HuH-7 (cell line): Measurements from ENCODE around the gene SLC2A11.
A peak's percentile ranks its signal among the peaks of the same experiment; 100 is the strongest.
"Not testable (repeated sequence)": the region's sequence is repeated elsewhere in the genome, so short reads cannot be mapped to it uniquely, and the experiment has no call there.

ENCODE experiments used
- DNase-seq: peaks from one replicate; pipeline ENCODE4 v3.0.0; 2011; ENCODE audit warnings: low spot score

Gene SLC2A11

DNA sequence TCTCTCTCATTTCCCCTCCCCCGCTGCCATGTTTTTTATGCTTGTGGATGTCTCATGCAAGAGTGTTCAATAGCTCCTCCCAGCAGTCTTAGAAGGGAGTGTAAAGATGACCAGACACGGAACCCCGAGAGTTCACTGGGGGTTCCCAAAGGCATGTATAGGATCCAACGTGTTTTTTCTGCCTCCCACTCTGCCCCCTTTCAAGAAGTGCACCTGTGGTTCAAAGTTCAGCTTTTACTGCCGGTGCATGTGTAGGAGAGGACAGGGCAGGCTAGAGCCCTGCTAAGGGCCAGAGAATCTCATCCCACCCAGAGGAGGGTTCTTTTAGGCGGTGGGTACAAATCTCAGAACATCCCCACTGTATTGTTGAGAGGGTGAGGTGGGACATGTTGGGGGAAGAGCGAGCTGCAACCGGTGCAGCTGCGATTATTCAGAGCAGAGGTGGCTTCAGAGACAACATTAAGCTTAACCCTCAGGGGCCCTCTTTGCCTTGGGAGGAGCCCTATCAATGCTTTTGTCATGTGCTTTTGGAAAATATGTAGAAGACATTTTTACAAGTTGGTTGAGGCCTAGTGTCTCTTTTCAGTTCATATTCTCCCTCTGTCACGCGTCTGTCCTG is 51.0 kb downstream of the SLC2A11 start:
- DNase-seq: no peak

DNA sequence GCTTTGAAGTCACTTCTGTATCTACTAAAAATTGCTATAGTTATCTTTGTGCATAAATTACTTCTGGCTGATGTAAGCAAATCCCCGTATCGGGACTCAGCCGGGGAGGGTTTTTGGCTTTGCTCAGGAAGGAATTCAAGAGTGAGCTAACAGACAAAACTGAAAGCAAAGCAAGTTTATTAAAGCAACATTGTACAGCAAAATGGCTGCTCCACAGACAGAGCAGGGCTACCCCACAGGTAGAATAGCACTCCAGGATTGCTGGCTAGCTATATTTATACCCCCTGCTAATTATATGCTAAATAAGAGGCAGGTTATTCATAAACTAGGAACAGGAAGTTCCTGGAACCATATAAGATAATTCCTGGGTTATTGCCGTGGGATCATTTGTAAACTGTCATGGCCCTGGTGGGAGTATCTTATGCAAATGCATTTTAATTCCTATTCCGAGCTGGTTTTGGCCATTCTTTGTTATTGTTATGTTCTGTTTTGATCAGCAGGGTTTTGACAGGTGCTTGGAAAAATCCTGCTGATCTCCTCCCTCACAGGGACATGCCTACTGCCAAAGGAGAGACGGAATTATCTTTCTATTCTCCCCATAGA is 51.7 kb downstream of the SLC2A11 start:
- DNase-seq: no peak

DNA sequence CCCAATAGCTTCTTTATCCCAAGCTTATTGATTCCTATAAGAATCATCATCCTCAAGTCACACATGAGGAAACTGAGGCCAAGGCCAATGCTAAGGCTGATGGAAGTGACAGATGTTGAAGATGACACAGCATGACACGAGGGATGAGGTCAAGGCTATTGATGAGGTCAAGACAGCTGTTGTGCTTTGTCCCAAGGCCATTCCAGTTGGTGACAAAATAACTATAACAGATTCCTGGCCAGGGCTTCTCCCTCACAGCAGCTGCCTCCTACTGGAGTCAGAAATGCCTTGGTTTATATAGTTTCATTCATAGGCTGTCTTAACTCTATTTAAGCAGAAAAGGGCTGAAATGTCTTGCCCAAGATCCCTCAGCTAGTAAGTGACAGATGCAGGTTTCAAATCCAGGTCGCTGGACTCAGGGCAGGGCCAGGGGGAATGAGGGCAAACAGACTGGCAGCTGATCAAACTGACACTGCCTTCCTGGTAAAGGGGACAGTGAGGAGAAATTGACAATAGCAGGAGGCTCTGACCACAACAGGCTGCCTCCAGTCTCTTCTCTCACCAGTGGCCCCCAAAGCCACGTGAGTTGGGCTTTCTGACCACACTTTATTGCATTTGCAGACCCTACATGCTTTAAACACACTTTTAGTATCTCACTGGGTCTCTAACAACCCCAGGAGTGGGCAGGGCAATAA is 53.0 kb downstream of the SLC2A11 start:
- no peak for DNase-seq

DNA sequence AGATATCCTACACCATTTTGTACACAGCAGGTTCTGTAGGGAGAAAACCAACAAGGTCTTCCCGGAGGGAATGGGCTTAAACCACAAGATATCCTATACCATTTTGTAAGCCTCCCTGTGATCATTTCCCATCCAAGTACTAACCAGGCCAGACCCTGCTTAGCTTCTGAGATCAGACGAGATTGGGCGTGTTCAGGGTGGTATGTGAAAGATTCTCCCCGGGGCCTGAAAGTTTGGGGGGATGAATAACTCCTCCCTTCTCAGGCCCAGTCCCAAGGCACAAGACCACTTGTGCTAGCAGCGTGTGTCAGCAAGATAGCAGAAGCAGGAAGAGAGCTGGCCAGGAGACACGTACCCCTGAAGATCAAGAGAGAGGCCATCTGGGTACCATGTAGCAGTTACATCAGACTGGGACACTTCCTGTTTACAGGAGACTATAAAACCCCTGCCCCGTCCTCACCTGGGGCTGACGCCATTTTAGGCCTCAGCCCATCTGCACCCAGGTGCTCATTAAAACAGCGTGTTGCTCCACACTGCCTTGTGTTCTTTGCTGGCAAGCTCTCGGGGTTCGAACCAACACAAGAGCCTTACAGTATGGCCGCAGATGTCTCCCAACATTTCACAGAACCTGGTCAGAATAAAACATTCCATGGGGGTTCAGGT is 53.8 kb downstream of the SLC2A11 start:
- DNase-seq: no peak

DNA sequence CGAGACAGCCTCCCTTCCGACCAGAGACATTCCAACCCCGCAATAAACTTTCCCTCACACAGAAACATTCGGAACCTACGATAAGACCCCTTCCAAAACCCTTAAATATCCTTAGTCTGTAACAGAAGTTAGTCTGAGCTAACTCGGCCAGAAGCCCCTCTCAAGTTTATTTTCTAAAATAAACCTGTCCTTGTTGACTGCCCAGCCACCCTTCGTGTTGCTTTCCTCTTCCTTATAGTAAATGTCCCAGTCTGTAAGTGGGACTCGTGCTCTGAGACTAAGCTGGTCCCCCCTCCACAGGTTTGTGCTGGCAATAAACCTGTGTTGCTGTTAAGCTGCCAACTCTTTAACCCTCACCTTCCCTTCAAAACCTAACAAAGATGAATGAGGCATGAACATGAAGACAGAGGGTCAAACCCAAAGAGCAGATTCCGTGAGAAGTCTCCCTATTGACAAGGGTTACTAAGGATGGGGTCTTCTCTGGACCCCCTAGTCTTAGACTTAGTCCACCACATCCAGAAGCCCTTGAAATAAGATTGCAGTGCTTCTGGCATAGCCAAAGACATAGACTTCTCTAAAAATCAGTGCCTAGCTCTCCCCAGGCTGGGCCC is 54.7 kb downstream of the SLC2A11 start:
- no peak for DNase-seq

DNA sequence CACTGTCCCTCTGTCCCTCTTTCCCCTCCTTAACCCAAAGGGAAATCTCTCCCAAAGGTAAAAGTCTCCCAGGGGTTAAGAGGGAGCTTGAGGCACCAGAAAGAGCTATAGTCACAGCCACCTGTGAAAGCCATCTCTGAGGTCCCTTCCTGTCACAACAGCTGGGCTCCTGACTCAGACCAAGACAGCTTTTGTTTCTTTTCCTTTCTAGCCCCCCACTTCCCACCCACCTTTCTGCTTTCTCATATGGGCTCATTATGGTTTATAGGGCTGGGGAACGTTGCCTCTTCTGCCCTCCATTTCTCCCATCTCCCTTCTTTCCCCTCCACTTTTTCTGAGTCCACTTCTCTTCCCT is 55.6 kb downstream of the SLC2A11 start:
- no peak for DNase-seq

DNA sequence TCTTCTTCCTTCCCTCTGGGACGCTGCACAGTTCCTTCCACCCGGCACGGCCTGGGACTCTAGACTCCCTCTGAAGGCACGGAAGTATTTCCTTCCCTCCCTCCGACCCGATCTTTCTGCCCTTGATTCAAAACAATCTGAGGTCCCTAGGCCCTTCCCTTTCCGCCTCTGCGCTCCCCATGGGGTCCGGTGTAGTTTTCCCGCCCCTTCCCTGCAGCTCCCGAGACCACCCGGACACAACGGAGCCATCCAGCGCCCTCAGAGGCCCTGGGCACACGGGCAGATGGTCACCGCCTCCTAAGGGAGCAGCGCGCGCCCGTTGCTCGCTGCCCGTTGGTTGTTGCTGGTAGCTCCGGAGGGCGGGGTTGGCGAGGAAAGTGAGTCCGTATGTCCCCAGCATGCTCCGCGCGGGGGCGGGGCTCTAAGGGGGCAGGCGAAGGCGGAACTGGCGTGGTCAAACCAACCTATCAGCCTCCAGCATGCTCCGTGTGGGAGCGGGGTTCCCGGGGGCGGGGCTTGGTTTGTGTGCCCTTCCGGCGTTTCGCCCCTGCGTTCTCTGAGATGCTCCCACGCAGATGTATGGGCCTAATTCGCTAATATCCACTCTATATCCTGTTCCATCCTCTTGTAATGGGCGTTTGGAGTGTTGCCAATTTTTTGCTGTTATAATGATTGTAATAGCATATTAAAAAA is 56.1 kb downstream of the SLC2A11 start:
- DNase-seq: peak; percentile 78

DNA sequence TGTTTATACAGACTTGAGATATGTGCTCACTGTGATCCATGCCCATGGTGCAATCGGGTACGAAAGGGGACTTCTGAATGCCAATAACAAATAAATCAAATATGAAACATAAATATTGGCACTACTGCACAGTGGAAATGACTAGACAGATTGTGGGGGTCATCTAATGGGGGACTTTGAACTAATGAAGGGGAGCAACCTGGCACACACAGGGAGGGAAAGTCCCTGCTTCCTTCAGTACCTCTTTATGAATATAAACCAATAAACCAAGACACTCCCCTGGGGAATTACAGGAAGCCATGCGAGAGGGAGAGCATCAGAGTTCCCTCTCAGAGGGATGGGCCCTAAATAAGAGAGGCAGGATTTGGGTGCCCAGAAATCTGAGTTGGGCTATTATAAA is 57.6 kb downstream of the SLC2A11 start:
- no peak for DNase-seq

DNA sequence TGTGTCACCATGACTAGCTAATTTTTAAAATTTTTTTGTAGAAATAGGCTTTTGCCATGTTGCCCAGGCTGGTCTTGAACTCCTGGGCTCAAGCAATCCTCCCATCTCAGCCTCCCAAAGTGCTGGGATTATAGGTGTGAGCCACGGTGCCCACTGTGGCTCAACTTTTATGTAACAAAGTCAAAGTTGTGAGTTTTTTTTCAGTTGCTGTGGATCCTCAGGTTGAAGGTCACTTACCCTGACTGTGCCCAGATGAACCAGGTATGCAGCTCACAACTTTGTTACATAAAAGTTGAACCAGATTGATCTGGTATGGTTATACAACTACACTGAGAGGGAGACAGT is 62.6 kb downstream of the SLC2A11 start:
- not testable (repeated sequence) for DNase-seq

DNA sequence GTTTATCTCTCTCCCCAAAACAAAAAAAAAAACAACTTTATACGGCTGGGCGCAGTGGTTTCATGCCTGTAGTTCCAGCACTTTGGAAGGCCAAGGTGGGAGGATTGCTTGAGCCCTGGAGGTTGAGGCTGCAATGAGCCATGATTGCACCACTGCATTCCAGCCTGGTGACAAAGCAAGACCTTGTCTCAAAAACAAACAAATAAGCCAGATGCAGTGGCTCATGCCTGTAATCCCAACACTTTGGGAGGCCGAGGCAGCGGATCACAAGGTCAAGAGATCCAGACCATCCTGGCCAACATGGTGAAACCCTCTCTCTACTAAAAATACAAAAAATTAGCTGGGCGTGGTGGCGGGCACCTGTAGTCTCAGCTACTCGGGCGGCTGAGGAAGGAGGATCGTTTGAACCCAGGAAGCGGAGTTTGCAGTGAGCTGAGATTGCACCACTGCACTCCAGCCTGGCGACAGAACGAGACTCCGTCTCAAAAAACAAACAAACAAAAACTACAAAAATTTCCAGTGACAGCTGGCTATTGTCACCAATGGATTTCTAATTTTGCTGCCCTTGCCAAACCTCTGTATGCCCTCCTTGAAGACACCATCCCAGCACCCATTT is 64.0 kb downstream of the SLC2A11 start:
- not testable (repeated sequence) for DNase-seq

DNA sequence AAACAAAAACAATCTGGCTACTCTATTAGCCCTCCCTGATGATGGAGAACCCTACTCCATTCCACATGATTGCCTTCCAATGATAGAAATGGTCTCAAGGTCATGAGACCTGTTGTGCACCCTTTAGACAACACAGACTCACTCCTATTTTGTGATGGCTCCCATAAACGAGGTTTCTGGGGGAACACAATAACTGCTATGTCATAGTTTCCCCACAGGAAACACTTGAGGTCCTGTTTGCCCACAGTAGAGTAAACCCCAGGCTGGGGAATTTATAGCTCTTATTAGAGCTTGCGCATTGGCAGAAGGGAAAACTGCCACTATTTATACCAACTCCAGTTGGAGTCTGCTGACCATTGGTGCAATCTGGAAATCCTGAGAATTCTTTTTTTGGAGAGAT is 65.2 kb downstream of the SLC2A11 start:
- no peak for DNase-seq

DNA sequence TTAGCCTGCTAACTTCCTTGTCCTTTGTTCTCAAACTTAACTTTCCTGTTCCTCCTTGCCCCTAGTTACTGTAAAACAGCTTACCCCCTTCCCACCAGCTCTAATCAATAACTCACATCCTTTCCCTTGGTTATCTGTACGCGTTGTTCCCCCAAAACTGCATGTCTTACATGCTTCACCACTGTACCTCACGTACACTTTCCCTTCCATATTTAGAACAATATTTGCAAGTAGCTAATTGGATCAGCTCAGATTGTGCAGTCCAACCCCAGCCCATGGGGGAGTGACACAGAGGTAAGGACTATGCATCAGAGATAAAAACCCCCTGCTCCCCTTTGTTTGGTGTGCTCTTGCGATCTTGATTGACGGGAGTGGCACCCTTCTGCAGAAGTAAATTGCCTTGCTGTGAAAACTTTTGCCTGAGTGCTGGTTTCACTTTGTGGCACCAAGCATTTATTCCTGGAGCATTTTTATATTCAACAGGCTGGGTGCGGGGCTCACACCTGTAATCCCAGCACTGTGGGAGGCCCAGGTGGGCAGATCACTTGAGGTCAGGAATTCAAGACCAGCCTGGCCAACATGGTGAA is 67.4 kb downstream of the SLC2A11 start:
- DNase-seq: no peak

DNA sequence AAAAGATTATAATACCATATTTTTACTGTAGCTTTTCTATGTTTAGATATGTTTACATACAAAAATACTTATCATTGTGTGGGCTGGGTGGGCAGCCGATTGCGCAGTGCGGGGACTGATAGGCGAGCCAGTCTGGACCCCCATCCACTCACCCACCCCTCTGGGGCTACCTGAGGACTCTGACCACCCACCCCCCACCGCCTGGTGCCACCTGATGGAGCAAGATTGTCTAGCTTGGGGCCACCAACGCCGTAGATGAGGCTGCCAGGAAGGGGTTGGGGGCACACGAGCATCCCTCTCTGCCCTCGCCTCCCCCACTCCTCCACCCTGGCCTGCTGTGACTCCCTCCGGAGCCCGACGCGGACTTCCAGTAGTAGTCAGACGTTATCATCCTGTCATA is 68.9 kb downstream of the SLC2A11 start:
- DNase-seq: no peak
